HUES64 (cell line): ENCODE results near the gene DPY30.
A peak's percentile ranks its signal among the peaks of the same experiment; 100 is the strongest.

Source experiments
- H3K27ac ChIP-seq: 2 replicates; pipeline ENCODE4 v1.7.0; 2013; ENCODE audit warnings: low read depth, low read length, inconsistent platforms
- H3K27me3 ChIP-seq: 2 replicates; pipeline ENCODE4 v1.6.1; 2013; ENCODE audit warnings: mild to moderate bottlenecking, low read length; ENCODE audit not compliant: insufficient read depth
- H3K36me3 ChIP-seq: 2 replicates; pipeline ENCODE4 v1.6.1; 2013; ENCODE audit warnings: mild to moderate bottlenecking, low read length; ENCODE audit not compliant: insufficient read depth
- H3K4me1 ChIP-seq: 2 replicates; pipeline ENCODE4 v1.6.1; 2013; ENCODE audit warnings: mild to moderate bottlenecking, low read length, moderate library complexity; ENCODE audit not compliant: insufficient read depth
- H3K4me3 ChIP-seq: 2 replicates; pipeline ENCODE4 v1.5.1; 2013; ENCODE audit warnings: mild to moderate bottlenecking, low read length, moderate library complexity
- H3K9ac ChIP-seq: 2 replicates; pipeline ENCODE4 v1.6.1; 2013; ENCODE audit warnings: mild to moderate bottlenecking, low read depth, low read length
- H3K9me3 ChIP-seq: 2 replicates; pipeline ENCODE4 v1.6.1; 2013; ENCODE audit warnings: low read depth, low read length; ENCODE audit not compliant: insufficient read depth
- WGBS: fragments of 150-250, 120-280 bp; methylation state at CpG from one replicate; pipeline ENCODE4 v1.1.7; 2013; ENCODE audit warnings: missing lambda C conversion rate; 5-methylcytosine and 5-hydroxymethylcytosine counted together

Gene DPY30

GRCh38 chr2:32008805-32009515 is 30.6 kb downstream of the DPY30 start:
- WGBS, result 7% methylated on average over 10 of the region's 10 CpGs
- Histone ChIP-seq H3K27ac (no peak overlapping the region; the same call in 1 of the 2 replicates), H3K9me3 (no peaks in the 10 kb centered on the region)

GRCh38 chr2:32007121-32007391 is 32.5 kb downstream of the DPY30 start:
- H3K4me1 ChIP-seq, result peaks cover 27% of the 10 kb centered on the region
- no peak overlapping the region for H3K9ac ChIP-seq
- no peak overlapping the region for H3K4me3 ChIP-seq
- H3K9me3 ChIP-seq, result no peaks in the 10 kb centered on the region
- H3K27ac ChIP-seq, result no peak overlapping the region
- H3K27me3 ChIP-seq, result no peaks in the 10 kb centered on the region
- no peaks in the 10 kb centered on the region for H3K36me3 ChIP-seq

More at GRCh38 chr2:32008805-32009515, 30.6 kb downstream of the DPY30 start:
- peaks cover 28% of the 10 kb centered on the region for H3K4me1 ChIP-seq
- H3K36me3 ChIP-seq, result 0 out of 2 replicates have a peak, but pooled peaks cover 5% of the 10 kb centered on the region
- H3K9ac ChIP-seq, result peak overlapping the region; percentile 79
- H3K27me3 ChIP-seq, result no peaks in the 10 kb centered on the region
- H3K4me3 ChIP-seq, result peak overlapping the region; percentile 88

DNA sequence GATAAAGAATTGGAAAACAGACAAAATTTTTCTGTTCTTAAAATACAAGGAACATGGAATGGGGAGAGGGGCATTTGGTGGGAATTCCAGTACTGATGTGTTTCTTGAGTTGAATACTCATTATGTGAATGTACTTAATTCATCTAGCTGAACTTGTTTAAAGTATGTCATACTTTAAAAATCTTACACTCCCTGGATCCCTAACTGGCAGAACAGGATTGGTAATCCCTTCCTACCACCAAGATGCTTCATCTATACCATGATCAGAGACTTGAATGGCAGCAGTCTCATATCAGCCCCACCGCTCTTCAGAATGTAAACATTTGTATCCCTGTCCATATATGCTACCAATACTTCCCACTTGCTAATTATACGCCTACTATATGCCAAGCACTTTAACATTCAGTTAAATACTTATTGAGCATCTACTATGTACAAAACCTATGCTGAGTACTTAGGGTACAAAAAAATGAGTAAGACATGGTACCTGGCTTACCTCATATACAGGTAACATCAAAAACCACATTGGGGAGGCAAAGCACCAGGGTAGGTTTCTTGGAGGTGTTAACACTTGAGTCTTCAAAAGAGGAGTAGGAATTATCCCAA is 34.1 kb downstream of the DPY30 start:
- WGBS, result 91% methylated on average over 2 of the region's 2 CpGs
- H3K27me3 ChIP-seq, result no peaks in the 10 kb centered on the region
- H3K27ac ChIP-seq, result no peak overlapping the region
- H3K4me3 ChIP-seq, result no peak overlapping the region
- H3K9me3 ChIP-seq, result no peaks in the 10 kb centered on the region
- H3K4me1 ChIP-seq, result peaks cover 18% of the 10 kb centered on the region
- H3K36me3 ChIP-seq, result no peaks in the 10 kb centered on the region
- H3K9ac ChIP-seq, result no peak overlapping the region

DNA sequence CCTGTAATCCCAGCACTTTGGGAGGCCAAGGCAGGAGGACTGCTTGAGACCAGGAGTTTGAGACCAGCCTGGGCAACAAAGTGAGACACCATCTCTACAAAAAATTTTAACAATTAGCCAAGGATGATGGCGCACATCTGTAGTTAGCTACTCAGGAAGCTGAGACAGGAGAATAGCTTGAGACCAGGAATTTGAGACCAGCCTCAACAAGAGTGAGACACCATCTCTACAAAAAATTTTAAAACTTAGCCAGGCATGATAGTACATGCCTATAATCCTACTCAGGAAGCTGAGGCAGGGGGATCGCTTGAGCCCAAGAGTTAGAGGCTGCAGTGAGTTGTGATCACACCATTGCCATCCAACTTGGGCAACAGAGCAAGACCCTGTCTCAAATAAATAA is 35.8 kb downstream of the DPY30 start:
- Histone ChIP-seq H3K27ac (no peak overlapping the region), H3K27me3 (no peaks in the 10 kb centered on the region), H3K9me3 (no peaks in the 10 kb centered on the region), H3K4me3 (no peak overlapping the region), H3K4me1 (peaks cover 15% of the 10 kb centered on the region), H3K36me3 (no peaks in the 10 kb centered on the region), H3K9ac (no peak overlapping the region)
- WGBS, result 97% methylated on average over 2 of the region's 2 CpGs

- WGBS, result 91% methylated on average over 2 of the region's 3 CpGs
- Histone ChIP-seq H3K9ac (no peak overlapping the region), H3K4me1 (peaks cover 5% of the 10 kb centered on the region; the same call in 1 of the 2 replicates)
These were observed 37.2 kb downstream of the DPY30 start for GRCh38 chr2:32002406-32002805.

DNA sequence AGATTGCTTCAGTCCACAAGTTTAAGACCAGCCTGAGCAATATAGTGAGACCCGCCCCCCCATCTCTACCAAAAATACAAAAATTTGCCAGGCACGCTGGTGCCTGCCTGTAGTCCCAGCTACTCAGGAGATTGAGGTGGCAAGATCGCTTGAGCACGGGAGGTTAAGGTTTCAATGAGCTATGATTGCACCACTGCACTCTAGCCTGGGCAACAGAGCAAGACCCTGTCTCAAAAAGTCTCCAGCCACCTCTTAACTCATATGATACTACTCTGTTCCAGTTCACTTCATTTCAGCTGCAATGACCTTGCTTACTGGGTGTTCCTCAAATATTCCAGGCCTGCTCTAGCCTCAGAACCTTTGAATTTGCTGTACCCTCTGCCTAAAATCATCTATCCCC is 40.2 kb downstream of the DPY30 start:
- Histone ChIP-seq H3K27ac (no peak overlapping the region), H3K27me3 (no peaks in the 10 kb centered on the region), H3K4me1 (no peaks in the 10 kb centered on the region), H3K9ac (no peak overlapping the region), H3K36me3 (no peaks in the 10 kb centered on the region), H3K4me3 (no peak overlapping the region), H3K9me3 (no peaks in the 10 kb centered on the region)
- WGBS, result 94% methylated on average over 4 of the region's 4 CpGs

More at GRCh38 chr2:32002406-32002805, 37.2 kb downstream of the DPY30 start:
- Histone ChIP-seq H3K36me3 (no peaks in the 10 kb centered on the region), H3K4me3 (no peak overlapping the region), H3K27ac (no peak overlapping the region), H3K27me3 (no peaks in the 10 kb centered on the region), H3K9me3 (no peaks in the 10 kb centered on the region)

GRCh38 chr2:31998731-31999383 is 40.7 kb downstream of the DPY30 start:
- Histone ChIP-seq H3K4me3 (no peak overlapping the region), H3K27ac (no peak overlapping the region), H3K9ac (no peak overlapping the region), H3K36me3 (no peaks in the 10 kb centered on the region), H3K4me1 (no peaks in the 10 kb centered on the region), H3K9me3 (no peaks in the 10 kb centered on the region), H3K27me3 (no peaks in the 10 kb centered on the region)
- 90% methylated on average over 4 of the region's 4 CpGs for WGBS

- H3K9me3 ChIP-seq, result no peaks in the 10 kb centered on the region
- WGBS, result 91% methylated on average over 3 of the region's 3 CpGs
- no peak overlapping the region for H3K4me3 ChIP-seq
- no peaks in the 10 kb centered on the region for H3K27me3 ChIP-seq
- no peak overlapping the region for H3K9ac ChIP-seq
- H3K27ac ChIP-seq, result no peak overlapping the region
- no peaks in the 10 kb centered on the region for H3K4me1 ChIP-seq
- no peaks in the 10 kb centered on the region for H3K36me3 ChIP-seq
These were observed 42.0 kb downstream of the DPY30 start for GRCh38 chr2:31997653-31998052.

GRCh38 chr2:31996571-31997150 is 42.9 kb downstream of the DPY30 start:
- Histone ChIP-seq H3K9ac (no peak overlapping the region), H3K4me1 (no peaks in the 10 kb centered on the region), H3K9me3 (no peaks in the 10 kb centered on the region), H3K27ac (no peak overlapping the region), H3K27me3 (no peaks in the 10 kb centered on the region), H3K4me3 (no peak overlapping the region), H3K36me3 (no peaks in the 10 kb centered on the region)
- 93% methylated on average over 6 of the region's 6 CpGs for WGBS

GRCh38 chr2:31992934-31993333 is 46.7 kb downstream of the DPY30 start:
- Histone ChIP-seq H3K9me3 (no peaks in the 10 kb centered on the region), H3K4me1 (no peaks in the 10 kb centered on the region), H3K36me3 (no peaks in the 10 kb centered on the region), H3K9ac (no peak overlapping the region), H3K27me3 (no peaks in the 10 kb centered on the region), H3K4me3 (no peak overlapping the region), H3K27ac (no peak overlapping the region)
- 98% methylated on average over 4 of the region's 4 CpGs for WGBS

DNA sequence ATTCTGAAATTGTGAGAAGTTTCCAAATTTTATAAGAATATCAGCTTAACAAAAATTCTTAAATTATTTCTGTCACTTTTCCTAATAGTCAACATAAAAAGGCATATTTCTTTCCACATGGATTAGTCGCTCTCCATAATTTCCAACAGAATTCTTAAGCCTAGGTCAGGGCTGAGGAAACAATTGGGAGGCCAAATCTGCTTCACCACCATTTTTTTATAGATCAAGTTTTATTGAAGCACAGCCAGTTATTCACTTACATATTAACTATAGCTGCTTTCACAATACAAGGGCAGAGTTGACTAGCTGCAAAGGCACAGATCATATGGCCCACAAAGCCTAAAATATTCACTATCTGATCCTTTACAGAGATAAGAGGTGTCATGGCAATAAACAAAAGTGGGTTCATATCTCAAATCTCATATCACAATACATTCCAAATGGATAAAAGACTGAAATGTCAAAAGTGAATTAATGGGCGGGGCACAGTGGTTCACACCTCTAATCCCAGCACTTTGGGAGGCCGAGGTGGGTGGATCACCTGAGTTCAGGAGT is 47.5 kb downstream of the DPY30 start:
- H3K9me3 ChIP-seq, result no peaks in the 10 kb centered on the region
- no peaks in the 10 kb centered on the region for H3K36me3 ChIP-seq
- WGBS, result 94% methylated on average over 3 of the region's 3 CpGs
- no peaks in the 10 kb centered on the region for H3K27me3 ChIP-seq
- H3K27ac ChIP-seq, result no peak overlapping the region
- H3K9ac ChIP-seq, result no peak overlapping the region
- no peak overlapping the region for H3K4me3 ChIP-seq
- no peaks in the 10 kb centered on the region for H3K4me1 ChIP-seq
